ENCODE results near the gene C3orf20.

- TF ChIP-seq SUZ12 (IDR thresholded peaks at IDR 0.05; ENCODE audit: extremely low read depth, insufficient read depth, insufficient read length) (no peak), YY1 (IDR thresholded peaks at IDR 0.05; ENCODE audit: insufficient read depth, insufficient read length) (no peak)
Observed at GRCh38 chr3:14680115-14680514, 5.2 kb downstream of the C3orf20 start.
